GM21528 (cell line): ENCODE results near the gene LSP1.
"Not testable (repeated sequence)": the region's sequence is repeated elsewhere in the genome, so short reads cannot be mapped to it uniquely, and the experiment has no call there.

Source experiments
- ATAC-seq: cut with Tn5 transposase; IDR thresholded peaks from one replicate; pipeline ENCODE4 v1.9.1; 2021; ENCODE audit warnings: mild to moderate bottlenecking, moderate library complexity; ENCODE audit not compliant: unreplicated experiment, low FRiP score

The LSP1 gene

DNA sequence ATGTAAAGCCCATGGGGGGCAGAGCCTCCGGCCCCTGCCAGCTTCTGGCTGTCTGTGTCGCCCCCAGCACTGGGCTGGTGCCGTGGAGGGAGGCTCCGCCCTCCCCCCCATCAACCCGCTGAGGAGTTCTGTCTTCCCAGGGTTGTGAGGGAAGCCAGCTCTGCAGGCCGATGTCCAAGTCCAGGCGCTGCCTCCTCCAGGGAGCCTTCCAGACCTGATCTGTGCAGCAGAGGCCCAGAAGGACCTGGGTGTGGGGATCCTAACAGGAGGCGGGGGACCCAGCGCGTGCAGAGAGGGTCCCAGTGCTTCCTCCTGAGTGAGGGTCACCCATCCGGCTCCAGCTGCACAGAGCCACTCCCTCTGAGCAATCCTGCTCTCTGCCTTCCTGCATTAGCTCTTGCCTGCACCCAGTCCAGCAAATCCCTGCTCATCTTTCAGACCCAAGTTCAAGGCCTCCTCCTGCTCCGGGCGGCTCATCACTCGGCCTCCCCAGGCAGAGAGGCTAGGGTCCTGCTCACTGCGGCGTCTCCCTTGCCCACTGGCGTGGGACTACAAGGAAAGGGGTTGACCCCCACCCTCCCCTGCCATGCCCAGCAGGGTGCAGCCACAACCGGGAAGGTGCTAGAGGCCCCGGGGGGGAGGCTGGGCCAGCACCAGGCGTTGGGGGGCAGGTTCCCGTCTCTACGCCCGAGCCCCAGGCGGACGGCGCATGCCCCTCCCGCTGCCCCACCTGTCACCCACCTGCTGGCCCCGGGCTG, 22.4 kb downstream of the LSP1 start:
- ATAC-seq: no peak

DNA sequence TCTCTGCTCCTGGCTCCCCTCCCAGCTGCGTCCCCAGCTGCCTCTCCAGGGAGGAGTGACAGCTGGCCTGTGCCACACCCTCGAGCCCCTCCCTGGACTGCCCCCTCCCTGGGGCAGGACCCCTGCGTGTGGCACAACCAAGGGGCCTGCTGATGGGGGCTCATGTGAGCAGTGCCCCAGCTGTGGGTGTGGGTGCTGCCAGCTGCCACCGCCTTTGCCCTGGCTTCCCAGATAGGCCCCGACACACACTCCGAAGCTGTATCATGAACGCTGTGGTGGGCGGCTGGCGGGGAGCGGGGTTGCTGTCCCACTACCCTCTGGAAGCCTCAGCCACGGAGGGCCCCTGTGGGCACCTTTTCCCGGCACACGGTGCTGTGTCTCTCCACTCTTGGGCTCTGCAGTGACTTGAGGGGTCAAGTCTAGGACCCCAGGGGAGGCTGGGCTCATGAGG, 23.0 kb downstream of the LSP1 start:
- ATAC-seq: not testable (repeated sequence)

DNA sequence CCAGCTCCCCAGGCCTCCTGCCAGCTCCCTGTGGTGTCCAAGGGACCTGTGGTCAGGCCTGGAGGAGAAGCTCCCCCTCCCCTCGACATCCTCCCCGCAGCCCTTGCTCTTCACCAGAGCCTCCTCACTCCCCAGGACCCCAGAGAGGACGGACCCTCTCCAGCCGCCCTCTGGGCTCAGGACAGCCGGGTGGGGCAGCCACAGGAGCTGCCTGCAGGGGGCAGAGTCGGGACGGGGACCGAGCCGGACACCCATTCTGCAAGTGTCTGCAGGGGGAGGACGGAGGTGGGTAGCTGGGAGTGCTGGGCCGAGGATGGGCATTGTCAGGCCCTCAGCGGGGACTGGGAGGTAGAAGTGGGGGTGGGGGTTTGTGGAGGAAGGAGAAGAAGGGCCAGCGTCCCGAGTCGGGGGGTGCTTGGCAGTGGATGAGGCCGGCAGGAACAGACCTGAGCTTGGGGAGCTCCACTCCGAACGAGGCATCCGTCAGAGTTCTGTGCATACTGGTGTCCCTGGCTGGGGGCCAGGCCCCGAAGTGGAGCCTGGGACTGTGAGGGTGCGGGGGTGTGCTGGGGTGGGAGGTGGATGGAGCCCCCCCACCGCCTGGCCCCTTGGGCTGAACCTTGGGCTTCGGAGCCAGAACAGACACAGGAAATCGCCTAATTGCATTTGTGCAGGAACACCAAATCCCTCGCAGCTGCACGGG, 23.6 kb downstream of the LSP1 start:
- no peak for ATAC-seq

DNA sequence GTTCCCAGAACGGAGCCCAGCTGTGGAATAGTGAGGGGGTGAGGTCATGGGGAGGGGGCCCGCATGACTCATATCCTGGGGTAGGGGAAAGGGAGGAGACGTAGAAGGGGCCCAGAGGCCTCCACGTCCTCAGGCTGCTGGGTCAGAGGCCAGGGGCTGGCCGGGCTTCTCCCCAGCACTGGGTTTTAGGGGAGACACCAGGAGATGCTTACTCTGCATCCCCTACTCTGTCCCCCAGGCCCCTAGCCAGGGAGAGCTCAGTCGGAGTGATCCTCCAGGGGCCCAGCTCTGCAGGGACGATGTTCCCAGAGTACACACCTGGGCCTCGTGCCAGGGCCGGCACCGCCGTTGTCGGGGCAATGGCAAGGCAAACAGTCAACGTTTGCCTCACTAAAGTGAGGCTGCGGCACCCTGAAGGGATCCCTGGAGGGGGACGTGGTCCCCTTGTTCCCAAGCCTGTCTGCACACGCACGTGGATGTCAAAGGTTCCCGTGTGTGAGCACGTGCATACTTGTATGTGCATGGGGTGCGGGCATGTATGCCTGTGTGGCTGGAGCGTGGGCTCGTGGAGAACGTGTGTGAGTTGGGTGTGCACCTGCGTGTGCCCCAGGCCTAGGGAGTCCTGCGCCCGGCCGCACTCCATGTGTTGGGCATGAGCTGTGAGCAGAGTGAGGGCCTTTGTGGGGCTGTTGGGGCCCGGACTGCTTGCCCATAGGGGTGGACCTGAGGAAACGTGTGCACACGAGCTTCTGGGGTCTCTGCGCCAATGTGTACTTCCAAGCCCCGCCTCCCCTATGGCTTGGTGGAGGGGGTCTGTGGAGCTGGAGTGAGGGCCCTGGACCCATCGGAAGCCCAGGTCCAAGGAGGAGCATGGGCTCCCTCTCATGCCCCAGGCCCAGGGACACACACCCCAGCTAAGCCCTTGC, 24.6 kb downstream of the LSP1 start:
- ATAC-seq: no peak

DNA sequence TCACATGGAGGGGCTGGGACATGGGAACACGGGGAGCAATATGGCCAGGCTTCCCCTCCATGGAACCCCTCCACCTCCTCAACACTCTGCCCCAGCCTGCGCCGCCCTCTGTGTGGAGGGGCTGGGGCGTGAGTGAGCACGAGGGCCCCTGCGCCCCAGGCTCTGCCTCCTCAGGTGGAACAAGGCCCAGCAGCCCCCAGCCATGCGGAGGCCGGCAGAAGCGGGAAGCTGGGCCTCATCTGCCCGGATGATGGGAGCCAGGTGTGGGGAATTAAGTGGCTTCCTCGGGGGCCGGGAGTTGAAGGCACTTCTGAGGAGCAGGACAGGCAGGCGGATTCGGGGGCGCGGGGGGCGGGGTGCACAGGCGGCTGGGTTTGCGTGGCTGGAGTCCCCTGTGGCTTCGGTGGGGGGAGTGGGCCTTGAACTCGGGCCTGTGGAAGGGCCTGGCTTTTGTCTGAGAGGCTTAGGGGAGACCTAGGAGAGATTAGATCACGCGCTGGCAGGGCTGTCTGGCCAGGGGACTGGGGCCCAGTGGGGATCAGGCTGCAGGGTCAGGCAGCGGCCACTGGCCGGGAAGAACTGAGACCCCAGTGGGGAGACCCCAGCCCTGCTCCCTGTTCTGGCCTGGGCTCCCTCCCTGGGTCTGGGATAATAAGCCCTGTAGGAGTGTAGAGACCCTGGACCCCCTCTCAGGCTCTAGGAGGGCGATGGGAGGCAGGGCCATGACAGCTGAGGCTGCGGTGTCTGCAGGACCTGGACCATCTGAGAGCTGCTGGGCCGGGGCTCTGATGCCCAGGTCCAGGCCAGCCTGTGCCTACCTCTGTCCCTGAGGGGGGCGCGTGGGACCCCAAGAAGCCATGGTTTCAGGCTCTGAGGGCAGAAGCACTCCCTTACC, 25.5 kb downstream of the LSP1 start:
- no peak for ATAC-seq

DNA sequence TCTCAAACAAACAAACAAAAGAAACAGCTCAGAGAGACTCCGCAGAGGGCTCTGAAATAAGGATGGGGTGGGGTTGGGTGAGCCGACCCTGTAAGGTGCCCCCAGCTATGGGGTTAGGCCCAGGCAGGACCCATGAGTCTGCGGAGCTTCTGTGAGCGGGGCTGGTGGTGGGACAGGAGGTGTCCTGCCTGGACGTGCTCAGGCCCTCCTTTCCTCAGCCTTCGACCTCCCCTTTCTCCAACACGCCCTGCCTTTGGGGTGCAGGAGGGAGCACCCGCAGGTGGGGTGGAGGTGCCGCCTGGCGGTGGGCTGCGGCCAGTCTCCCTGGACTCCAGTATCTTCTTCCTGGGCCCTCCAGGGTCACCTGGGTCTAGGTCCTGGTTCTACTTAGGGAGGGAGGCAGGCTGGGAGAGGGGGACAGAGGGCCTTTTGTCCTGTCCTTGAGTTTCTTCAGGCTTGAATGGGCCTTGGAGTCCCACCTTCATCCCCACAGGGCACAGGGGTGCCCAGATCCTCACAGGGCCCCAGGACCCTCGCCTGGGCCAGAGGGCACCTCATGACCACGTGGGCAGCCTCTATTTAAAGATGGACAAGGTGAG, 26.6 kb downstream of the LSP1 start:
- ATAC-seq: no peak

DNA sequence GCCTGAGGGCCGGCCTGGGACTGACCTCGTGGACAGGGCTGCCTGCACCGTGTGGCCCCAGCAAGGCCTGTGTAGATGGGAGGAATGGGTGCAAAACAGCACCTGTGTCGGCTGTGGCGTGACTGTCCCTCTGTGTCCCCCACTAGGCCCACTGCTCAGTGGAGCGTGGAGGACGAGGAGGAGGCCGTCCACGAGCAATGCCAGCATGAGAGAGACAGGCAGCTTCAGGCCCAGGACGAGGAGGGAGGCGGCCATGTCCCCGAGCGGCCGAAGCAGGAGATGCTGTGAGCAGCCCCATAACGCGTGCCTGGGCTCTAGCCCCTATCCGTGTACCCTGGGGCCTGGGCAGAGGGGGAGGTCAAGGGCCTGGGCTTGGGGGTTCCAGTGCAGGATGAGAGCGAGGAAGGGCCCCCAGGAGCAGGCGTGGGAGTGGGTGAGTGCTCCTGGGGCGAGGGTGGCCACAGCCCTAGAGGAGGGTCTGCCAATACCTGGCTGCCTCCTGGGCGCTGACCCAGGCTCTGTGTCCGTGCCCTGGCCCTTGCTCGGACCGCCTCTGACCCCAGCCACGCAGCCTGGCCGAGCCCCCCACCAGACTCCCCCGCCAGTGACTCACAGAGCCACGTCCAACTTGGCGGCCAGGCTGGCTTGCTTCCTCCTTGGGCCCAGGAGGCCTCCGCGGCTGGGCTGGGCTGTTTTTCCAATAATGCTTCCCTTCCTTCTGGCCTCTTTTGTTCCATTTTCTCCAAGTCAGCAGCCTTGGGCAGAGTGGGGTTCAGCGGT, 27.2 kb downstream of the LSP1 start:
- no peak for ATAC-seq

DNA sequence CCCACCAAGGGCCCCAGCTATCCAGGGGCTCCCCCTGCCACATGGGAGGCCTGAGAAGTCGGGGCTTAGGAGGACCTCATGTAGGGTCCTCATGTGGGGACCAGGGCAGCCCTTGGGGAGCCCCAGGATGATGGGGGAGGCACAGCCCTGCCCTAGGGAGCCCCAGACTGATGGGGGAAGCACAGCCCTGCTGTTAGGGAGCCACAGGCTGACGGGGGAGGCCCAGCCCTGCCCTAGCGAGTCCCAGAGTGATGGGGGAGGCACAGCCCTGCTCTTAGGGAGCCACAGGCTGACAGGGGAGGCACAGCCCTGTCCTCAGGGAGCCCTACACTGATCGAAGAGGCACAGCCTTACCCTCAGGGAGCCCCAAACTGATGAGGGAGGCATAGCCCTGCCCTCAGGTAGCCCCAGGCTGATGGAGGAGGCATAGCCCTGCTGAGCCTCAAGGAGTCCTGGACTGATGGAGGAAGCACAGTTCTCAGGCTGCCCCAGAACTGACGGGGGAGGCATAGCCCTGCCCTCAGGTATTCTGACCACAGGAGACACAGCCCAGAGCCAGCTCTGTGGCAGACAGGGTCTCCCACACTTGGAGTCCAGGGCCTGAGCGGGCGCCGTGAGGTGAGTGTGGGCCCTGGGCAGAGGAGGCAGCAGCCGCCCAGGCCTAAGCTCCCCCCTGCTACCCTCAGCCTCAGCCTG, 28.0 kb downstream of the LSP1 start:
- no peak for ATAC-seq

DNA sequence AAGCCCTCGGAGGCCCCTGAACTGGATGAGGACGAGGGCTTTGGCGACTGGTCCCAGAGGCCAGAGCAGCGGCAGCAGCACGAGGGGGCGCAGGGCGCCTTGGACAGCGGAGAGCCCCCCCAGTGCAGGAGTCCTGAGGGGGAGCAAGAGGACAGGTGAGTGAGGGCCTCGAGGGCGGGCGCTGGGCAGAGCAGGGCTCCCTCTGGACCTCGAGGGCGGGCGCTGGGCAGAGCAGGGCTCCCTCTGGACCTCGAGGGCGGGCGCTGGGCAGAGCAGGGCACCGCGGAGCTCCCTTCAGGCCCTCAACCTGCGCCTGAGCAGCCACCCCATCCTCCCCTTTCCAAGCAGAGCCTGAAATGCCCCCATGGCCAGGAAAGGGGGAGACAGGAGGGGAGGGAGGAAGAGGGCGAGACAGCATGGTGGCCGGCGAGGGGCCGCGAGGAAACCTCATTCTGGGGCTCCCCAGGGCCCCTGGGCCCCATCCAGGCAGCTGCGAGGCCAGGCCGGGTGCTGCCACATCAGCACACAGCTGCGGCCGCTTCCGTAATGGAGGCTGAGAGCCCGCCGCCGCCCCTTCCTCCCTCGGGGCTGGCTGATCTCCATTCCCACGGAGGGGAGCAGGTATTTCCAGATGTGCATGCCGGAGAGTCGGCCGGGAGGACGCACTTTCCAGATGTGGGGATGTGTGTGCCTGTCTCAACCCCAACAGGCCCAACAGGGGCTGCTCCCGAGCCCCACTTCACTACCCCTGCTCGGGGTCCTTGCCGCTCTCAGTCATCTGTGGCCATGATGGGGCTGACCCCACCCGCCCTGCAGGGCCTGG, 28.8 kb downstream of the LSP1 start:
- peak; percentile 15 for ATAC-seq

DNA sequence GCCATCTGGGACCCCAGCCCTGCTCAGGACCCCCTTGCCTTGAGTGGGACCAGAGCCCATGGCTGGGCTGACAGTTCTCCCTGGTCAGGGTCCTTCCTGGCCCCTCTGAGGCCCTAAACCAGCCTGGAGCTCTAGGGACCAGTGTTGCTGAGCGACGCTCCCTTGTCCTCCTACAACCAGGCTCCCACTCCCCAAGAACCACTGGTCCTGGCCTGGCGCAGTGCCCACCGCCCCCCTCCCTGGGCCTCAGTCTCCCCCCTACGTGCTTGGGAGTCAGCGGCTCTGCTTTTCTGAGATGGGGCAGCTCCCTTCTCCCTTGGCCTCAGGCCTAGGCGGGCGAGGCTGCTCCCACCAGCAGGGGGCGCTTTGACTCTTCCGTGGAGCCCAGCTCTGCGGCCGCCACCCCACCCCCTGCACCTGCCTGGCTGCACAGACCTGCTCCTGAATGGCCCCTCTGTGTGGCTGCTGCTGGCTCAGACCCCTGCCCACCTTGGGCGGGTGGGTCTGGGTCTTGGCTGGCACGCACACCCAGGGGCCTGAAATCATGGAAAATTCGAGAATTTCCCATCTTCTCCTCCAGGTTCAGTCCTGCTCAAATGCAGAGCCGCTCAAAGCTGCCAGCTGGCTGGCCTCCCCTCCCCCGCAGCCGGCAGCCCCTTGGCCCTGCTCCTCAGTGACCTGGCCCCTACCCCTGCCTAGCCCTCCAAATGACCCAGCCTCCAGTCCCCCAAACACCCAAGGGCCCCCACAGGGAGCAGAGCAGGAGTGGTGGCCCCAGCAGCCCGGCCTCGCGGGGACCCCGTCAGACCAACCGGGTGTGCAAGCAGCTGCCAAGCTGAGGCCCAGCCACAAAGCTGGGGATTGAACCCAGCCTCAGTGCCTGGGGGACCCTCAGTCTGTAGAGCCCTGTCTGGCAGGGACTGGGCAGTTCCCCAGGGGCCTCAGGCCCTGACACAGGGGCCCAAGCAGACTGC, 29.7 kb downstream of the LSP1 start:
- peak; percentile 63 for ATAC-seq

DNA sequence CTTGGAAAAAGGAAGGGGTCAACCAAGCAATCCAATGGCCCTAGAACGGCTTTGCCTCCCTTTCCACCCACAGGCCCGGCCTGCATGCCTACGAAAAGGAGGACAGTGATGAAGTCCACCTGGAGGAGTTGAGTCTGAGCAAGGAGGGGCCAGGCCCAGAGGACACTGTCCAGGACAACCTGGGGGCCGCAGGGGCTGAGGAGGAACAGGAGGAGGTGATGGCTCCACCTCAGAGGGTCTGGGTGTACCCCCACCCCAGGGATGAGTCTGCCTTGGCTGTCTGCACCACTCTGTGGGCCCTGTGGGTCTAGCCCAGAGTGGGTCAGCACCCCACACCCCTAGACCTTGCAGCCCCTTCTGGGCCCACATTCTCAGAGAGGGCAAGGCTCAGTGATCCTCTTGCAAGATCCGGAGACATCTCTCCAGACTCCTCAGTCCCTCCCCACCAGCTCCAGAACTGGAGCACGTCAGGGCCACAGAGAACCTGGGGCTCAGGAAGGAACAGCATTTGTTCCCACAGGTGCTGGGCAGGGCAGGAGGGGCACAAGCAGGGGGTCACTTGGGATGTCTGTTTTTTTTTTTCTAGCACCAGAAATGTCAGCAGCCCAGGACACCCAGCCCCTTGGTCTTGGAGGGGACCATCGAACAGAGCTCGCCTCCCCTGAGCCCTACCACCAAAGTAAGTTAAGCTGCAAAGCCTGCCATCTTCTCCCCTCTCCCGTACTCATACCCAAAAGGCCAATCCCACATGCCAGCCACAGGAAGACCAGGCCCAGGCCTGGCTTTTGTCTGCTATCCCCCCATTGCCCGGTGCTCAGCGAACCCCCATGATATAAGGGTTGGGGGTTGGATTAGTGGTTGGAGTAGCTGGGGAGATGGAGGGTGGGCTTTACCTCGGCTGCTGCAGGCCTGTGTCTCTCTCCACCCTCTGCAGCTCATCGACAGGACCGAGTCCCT, 30.7 kb downstream of the LSP1 start:
- ATAC-seq: no peak

DNA sequence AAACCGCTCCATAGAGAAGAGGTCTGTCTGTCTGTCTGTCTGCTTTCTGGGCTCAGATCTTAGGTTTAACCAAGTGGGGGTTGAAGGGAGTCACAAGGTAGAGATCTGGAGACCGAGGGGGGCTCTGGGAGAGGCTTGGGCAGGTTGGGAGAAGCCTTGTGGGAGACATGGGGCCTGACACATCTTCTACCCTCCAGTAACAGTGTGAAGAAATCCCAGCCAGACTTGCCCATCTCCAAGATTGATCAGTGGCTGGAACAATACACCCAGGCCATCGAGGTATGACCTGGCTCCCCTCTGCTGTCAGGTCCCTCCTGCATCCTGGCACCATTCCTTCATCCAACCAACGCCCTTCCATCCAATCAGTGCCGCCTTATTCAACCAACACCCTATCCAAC, 31.4 kb downstream of the LSP1 start:
- ATAC-seq: no peak

DNA sequence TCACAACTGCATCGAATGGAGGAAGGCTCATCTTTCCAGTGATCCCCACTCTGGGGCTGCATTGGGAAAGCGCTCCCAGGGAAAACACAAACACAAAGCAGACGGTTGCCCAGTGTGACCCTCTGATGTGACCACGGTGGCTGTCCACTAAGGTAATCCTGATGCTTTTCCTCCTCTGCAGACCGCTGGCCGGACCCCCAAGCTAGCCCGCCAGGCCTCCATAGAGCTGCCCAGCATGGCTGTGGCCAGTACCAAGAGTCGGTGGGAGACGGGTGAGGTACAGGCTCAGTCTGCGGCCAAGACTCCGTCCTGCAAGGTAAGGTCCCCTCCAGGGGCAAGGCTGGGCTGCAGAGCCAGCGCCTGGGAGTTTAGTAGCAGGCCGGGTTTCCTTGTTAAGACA, 33.7 kb downstream of the LSP1 start:
- ATAC-seq: not testable (repeated sequence)

DNA sequence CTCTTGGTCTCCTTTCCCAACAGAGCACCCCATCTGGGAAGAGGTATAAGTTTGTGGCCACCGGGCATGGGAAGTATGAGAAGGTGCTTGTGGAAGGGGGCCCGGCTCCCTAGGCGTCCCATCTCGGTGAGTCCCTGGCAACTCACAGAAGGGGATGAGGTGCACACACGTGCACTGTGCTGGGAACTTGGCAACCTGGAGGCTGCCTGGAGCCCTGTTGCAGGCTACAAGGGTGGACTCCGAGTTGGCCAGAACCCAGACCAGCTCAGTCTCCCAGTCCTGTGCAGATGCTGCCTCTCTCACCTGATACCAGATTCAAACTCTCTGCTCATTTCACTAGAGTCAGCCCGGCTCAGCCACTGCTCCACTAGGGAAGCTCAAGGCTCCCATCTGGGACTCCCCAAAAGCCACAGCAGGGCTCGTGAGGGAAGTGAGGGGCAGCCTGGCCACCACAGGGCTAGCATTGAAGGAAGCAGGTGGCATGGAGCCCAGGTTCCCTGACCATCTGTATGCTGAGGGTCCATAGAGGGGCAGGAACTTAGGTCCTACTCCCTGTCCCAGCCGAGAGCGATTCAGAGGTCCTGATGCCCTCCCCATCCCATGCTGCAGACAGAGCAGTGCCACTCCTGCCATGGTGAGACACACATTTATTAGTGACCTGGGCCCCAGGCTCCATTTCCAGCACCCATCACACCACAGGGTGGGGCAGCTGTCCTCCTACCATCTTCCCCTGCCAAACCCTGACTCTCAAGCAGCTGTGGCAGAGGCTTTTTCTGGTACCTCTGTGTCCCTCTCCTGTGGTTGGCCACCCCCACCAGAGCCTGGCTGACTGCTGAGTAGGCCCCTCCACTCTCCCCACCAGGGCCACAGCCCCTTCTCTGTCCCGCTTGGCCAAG, 34.8 kb downstream of the LSP1 start:
- ATAC-seq: no peak
